ENCODE data around the gene GPR176.
"Not testable (repeated sequence)": the region's sequence is repeated elsewhere in the genome, so short reads cannot be mapped to it uniquely, and the experiment has no call there.

GPR176 gene

DNA sequence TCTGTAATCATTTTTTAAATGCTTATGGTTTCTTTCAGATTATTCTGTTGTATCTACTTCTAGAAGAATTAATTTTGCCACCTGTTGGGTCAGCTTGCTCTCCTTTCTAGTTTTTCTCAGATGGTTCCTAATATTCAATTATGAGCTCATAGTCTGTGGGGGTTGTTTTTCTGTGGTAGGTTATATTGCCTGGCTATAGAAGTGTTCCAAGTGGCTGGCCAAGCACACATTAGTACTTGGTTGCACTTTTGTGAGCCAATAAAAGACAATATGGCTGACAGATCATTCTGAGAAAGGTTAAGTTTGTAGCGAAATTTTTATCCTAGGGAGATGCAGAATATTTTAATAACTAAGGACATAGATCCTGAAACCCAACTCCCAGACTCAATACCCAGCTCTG, 105.6 kb downstream of the GPR176 start:
- TF ChIP-seq, protein P1, sequence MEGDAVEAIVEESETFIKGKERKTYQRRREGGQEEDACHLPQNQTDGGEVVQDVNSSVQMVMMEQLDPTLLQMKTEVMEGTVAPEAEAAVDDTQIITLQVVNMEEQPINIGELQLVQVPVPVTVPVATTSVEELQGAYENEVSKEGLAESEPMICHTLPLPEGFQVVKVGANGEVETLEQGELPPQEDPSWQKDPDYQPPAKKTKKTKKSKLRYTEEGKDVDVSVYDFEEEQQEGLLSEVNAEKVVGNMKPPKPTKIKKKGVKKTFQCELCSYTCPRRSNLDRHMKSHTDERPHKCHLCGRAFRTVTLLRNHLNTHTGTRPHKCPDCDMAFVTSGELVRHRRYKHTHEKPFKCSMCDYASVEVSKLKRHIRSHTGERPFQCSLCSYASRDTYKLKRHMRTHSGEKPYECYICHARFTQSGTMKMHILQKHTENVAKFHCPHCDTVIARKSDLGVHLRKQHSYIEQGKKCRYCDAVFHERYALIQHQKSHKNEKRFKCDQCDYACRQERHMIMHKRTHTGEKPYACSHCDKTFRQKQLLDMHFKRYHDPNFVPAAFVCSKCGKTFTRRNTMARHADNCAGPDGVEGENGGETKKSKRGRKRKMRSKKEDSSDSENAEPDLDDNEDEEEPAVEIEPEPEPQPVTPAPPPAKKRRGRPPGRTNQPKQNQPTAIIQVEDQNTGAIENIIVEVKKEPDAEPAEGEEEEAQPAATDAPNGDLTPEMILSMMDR (IDR thresholded peaks at IDR 0.05; ENCODE audit: low read depth, low read length), result no peak
- H3K4me3 ChIP-seq (ENCODE audit: low read depth, low read length), result no peak overlapping the region
- in situ Hi-C loops (cut with HindIII; ENCODE audit: low sequenced_read_pairs), result no loop called here
- no peak for DNase-seq (ENCODE audit: low read depth, low spot score)

DNA sequence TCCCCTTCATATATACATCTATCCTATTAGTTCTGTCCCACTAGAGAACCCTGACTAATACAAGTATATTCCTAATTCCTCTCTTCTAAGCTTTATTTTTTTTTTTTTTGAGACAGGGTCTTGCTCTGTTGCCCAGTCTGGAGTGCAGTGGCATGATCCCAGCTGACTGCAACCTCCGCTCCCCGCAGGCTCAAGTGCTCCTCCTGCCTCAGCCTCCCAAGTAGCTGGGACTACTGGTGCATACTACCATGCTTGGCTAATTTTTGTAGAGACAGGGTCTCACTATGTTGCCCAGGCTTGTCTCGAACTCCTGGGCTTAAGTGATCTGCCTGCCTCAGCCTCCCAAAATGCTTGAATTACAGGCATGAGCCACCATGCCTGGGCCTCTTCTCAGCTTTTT, 107.4 kb downstream of the GPR176 start:
- H3K4me3 ChIP-seq (ENCODE audit: low read depth, low read length); DNase-seq (ENCODE audit: low read depth, low spot score); in situ Hi-C loops (cut with HindIII; ENCODE audit: low sequenced_read_pairs): not testable (repeated sequence)

DNA sequence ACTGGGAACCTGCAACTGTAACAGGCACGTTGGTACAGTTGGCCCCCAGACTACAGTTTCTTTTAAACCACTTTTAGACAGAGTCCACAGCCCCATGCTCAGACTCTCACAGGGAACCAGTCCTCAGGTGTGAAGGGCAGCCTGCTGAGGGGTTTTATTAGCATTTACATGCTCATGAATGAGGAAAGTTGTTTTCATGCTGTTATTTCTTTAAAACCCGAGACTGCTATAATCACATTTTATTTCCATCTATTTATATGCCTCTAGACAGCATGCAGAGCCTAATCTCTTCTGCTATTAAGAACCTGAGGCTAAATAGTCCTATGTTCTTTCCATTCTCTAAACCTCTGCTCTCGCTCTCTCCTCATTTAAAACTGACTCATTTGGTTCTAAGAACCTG, 111.2 kb downstream of the GPR176 start:
- TF ChIP-seq, protein P1 (IDR thresholded peaks at IDR 0.05; ENCODE audit: low read depth, low read length), result no peak
- DNase-seq (ENCODE audit: low read depth, low spot score), result no peak
- in situ Hi-C loops (cut with HindIII; ENCODE audit: low sequenced_read_pairs), result no loop called here
- H3K4me3 ChIP-seq (ENCODE audit: low read depth, low read length), result no peak overlapping the region

DNA sequence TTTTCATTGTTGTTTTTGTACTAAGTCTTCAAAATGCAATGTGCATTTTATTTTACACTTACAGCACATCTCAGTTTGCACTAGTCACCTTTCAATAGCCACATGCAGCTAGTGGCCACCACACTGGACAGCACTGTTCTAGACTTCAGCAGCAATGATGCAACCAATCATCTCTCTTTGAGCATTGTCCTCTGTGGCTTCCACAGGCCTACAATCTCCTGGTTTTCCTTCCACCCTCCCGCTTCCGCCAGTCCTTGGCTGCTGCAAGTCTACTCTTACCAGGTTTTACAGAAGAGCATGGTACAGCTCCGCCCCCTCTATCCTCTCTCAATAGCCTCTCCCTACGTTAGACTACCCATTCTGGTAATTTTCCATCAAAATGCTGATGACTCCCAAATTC, 112.3 kb downstream of the GPR176 start:
- TF ChIP-seq, protein P1 (IDR thresholded peaks at IDR 0.05; ENCODE audit: low read depth, low read length), result no peak
- in situ Hi-C loops (cut with HindIII; ENCODE audit: low sequenced_read_pairs), result no loop called here
- H3K4me3 ChIP-seq (ENCODE audit: low read depth, low read length), result no peak overlapping the region
- no peak for DNase-seq (ENCODE audit: low read depth, low spot score)

DNA sequence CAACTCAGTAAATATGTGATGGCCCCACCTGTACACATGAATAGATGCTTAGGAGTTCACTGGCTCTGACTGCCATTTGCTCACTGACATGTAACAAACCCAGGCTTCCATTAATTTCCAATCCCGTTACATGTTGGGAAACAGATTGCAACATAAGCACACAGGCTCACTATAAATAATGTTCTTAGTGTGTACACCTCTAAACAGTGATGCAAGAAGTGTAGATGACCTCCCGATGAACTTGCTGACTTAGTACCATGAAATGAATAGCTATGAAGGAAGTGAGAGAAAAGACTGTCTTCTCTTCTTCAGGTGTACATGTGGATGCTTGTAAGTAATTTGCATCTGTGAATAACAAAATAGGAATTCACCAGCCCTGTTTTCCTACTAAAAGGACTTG, 116.0 kb downstream of the GPR176 start:
- in situ Hi-C loops (cut with HindIII; ENCODE audit: low sequenced_read_pairs), result no loop called here
- no peak for DNase-seq (ENCODE audit: low read depth, low spot score)
- H3K4me3 ChIP-seq (ENCODE audit: low read depth, low read length), result no peak overlapping the region
- TF ChIP-seq, protein P1 (IDR thresholded peaks at IDR 0.05; ENCODE audit: low read depth, low read length), result no peak

DNA sequence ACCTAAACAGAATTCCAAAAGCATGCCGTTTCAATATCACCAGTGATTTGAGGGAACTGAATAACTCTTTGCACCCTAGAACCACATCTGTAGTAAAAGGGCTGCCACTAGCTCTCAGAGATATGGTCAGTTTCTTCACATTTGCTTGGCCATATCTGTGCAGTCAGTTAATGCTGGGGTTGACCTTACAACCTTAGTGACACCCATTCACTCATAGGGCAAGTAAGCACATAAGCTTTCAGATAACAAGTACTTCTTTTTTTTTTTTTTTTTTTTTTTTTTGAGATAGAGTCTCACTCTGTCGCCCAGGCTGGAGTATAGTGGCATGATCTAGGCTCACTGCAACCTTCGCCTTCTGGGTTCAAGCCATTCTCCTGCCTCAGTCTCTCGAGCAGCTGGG, 117.0 kb downstream of the GPR176 start:
- TF ChIP-seq, protein P1 (IDR thresholded peaks at IDR 0.05; ENCODE audit: low read depth, low read length), result no peak
- no peak for DNase-seq (ENCODE audit: low read depth, low spot score)
- H3K4me3 ChIP-seq (ENCODE audit: low read depth, low read length), result no peak overlapping the region
- in situ Hi-C loops (cut with HindIII; ENCODE audit: low sequenced_read_pairs), result no loop called here

DNA sequence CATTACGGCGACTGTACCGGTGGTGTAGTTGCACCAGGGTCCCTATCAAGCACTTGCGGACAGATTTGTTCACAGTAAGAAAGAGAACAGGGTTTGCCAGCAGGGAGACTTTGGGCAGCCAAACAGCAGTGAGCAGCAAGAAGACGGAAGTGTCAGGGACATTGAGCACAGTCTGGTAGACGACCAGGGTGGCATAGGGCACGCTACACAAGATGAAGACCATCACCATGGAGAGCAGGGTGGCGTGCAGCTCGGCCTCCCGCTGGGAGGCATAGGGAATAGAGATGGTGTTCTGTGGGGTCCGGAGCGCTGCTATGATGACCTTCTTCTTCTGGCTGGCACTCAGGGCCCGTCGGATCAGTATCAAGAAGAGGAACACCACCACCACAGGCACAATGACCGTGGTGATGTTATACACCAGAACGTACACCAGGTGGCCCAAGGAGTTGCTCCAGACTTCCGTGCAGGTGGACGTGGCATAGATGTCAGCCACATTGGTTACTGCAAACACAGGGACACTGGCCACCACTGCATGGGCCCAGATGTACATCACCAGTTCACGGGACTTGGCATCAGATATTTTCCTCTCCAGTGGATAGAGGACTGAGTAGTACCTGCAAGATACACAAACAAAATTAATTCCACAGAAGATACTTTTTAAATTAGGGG, 118.3 kb downstream of the GPR176 start:
- DNase-seq (ENCODE audit: low read depth, low spot score), result no peak
- TF ChIP-seq, protein P1 (IDR thresholded peaks at IDR 0.05; ENCODE audit: low read depth, low read length), result peak; percentile 42
- in situ Hi-C loops (cut with HindIII; ENCODE audit: low sequenced_read_pairs), result no loop called here
- H3K4me3 ChIP-seq (ENCODE audit: low read depth, low read length), result no peak overlapping the region

Measured in astrocyte of the spinal cord (primary cell).